ENCODE results near the gene LIMS2. TPM values are rescaled to one million over a fixed set of nuclear protein-coding genes. Genes with fewer than 3 reads are reported as not detected.

The LIMS2 gene
- total RNA-seq, 6 experiments from 2014 or later = 6.6 to 37.7 (median 19.5) TPM

GRCh38 chr2:127611076-127611925, 64.0 kb downstream of the LIMS2 start:
- intact Hi-C loops (cut with DNase I) = no loop called here
- Histone ChIP-seq H3K36me3 (no peaks in the 10 kb centered on the region), H3K4me3 (no peak overlapping the region), H3K9me3 (no peaks in the 10 kb centered on the region), H3K27me3 (no peaks in the 10 kb centered on the region), H3K4me1 (no peaks in the 10 kb centered on the region), H3K27ac (no peak overlapping the region)
- ATAC-seq (no peak), DNase-seq (peak in 2 of 3 donors; percentile 9 to 26)
- WGBS (ENCODE audit: insufficient coverage, low coverage, low lambda C conversion rate, missing lambda C conversion rate) = 80% methylated on average over 1 of the region's 11 CpGs
- TF ChIP-seq POLR2A (IDR thresholded peaks at IDR 0.05) (no peak), CTCF (IDR thresholded peaks at IDR 0.05) (no peak)

GRCh38 chr2:127610561-127610960, 64.8 kb downstream of the LIMS2 start:
- H3K9me3 ChIP-seq = no peaks in the 10 kb centered on the region
- no peaks in the 10 kb centered on the region for H3K27me3 ChIP-seq
- H3K27ac ChIP-seq = no peak overlapping the region
- ATAC-seq (no peak), DNase-seq (peak in 1 of 3 donors; percentile 7)
- H3K36me3 ChIP-seq = no peaks in the 10 kb centered on the region
- WGBS (ENCODE audit: insufficient coverage, low coverage, low lambda C conversion rate, missing lambda C conversion rate) = 71% methylated on average over 1 of the region's 1 CpG
- TF ChIP-seq POLR2A (IDR thresholded peaks at IDR 0.05) (no peak), CTCF (IDR thresholded peaks at IDR 0.05) (no peak)
- intact Hi-C loops (cut with DNase I) = no loop called here
- H3K4me1 ChIP-seq = no peaks in the 10 kb centered on the region
- H3K4me3 ChIP-seq = no peak overlapping the region

GRCh38 chr2:127609818-127610217, 65.5 kb downstream of the LIMS2 start:
- Histone ChIP-seq H3K27ac (no peak overlapping the region), H3K27me3 (no peaks in the 10 kb centered on the region), H3K36me3 (no peaks in the 10 kb centered on the region), H3K4me1 (no peaks in the 10 kb centered on the region), H3K9me3 (no peaks in the 10 kb centered on the region), H3K4me3 (no peak overlapping the region)
- intact Hi-C loops (cut with DNase I) = no loop called here
- TF ChIP-seq CTCF (IDR thresholded peaks at IDR 0.05) (no peak), POLR2A (IDR thresholded peaks at IDR 0.05) (no peak)
- ATAC-seq (no peak), DNase-seq (peak in 2 of 3 donors; percentile 14 to 28)
- WGBS (ENCODE audit: insufficient coverage, low coverage, low lambda C conversion rate, missing lambda C conversion rate) = no CpG with 5 or more reads among the region's 8 CpGs

GRCh38 chr2:127609031-127609751, 66.1 kb downstream of the LIMS2 start:
- ATAC-seq (no peak), DNase-seq (peak in 1 of 3 donors; percentile 7)
- Histone ChIP-seq H3K36me3 (no peaks in the 10 kb centered on the region), H3K9me3 (no peaks in the 10 kb centered on the region), H3K27ac (no peak overlapping the region), H3K27me3 (no peaks in the 10 kb centered on the region), H3K4me1 (no peaks in the 10 kb centered on the region), H3K4me3 (no peak overlapping the region)
- TF ChIP-seq POLR2A (IDR thresholded peaks at IDR 0.05) = no peak
- TF ChIP-seq CTCF (IDR thresholded peaks at IDR 0.05) = no peak
- intact Hi-C loops (cut with DNase I) = no loop called here
- 81% methylated on average over 9 of the region's 24 CpGs for WGBS (ENCODE audit: insufficient coverage, low coverage, low lambda C conversion rate, missing lambda C conversion rate)

Measured in right lobe of liver (tissue), 6 donors.